Neural cell (in vitro differentiated cells): Measurements from ENCODE around the gene KRTAP29-1.

Source experiments
- EP300 ChIP-seq: fragments of 450-650 bp; conservative IDR thresholded peaks from 2 replicates; pipeline ENCODE4 v1.6.1; 2014; ENCODE audit warnings: antibody characterized with exemption, mild to moderate bottlenecking, moderate library complexity; ENCODE audit not compliant: poor library complexity, severe bottlenecking
- EZH2 ChIP-seq: fragments of 200-600, 300-800 bp; shearing (Covaris generic), sonication (generic); IDR thresholded peaks from 2 replicates; pipeline ENCODE4 v1.6.1; 2014; ENCODE audit warnings: antibody characterized with exemption, low read length, borderline replicate concordance, mild to moderate bottlenecking; ENCODE audit not compliant: insufficient read depth, poor library complexity, severe bottlenecking
- SMC3 ChIP-seq: fragments of 450-650 bp; conservative IDR thresholded peaks from 2 replicates; pipeline ENCODE4 v1.6.1; 2014; ENCODE audit warnings: antibody characterized with exemption, mild to moderate bottlenecking, moderate library complexity; ENCODE audit not compliant: poor library complexity
- TF ChIP-seq, protein P1 (sequence below): fragments of 450-650 bp; IDR thresholded peaks from 2 replicates; pipeline ENCODE4 v1.5.1; 2014; ENCODE audit warnings: antibody characterized with exemption, mild to moderate bottlenecking, moderate library complexity; ENCODE audit not compliant: poor library complexity, severe bottlenecking

DNA sequence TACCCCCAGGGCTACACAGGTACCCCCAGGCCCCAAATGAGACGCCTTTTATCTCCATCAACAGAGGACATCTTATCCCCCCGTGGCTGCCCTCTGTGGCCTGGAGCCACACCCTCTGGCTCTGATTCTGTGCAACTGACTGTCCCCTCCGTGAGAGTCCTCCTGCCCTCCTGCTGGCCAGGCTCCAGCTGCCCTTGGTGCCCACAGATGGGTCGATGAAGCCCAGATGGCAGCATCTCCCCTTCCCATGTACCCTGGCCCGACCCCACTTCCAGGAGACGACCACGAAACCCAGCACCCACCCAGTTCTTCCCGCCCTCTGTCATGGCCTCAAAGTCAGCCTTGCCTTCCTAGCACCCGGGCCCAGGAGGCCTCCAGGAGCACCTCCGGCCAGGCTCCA, 22.5 kb upstream of the KRTAP29-1 start:
- TF ChIP-seq EZH2, result no peak
- TF ChIP-seq EP300, result no peak
- TF ChIP-seq, protein P1, sequence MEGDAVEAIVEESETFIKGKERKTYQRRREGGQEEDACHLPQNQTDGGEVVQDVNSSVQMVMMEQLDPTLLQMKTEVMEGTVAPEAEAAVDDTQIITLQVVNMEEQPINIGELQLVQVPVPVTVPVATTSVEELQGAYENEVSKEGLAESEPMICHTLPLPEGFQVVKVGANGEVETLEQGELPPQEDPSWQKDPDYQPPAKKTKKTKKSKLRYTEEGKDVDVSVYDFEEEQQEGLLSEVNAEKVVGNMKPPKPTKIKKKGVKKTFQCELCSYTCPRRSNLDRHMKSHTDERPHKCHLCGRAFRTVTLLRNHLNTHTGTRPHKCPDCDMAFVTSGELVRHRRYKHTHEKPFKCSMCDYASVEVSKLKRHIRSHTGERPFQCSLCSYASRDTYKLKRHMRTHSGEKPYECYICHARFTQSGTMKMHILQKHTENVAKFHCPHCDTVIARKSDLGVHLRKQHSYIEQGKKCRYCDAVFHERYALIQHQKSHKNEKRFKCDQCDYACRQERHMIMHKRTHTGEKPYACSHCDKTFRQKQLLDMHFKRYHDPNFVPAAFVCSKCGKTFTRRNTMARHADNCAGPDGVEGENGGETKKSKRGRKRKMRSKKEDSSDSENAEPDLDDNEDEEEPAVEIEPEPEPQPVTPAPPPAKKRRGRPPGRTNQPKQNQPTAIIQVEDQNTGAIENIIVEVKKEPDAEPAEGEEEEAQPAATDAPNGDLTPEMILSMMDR, result no peak
- no peak for TF ChIP-seq SMC3
